GM18870 (cell line): ENCODE results near the gene HCFC2.

ENCODE experiments used
- ATAC-seq: cut with Tn5 transposase; IDR thresholded peaks from one replicate; pipeline ENCODE4 v1.9.1; 2021; ENCODE audit warnings: moderate library complexity; ENCODE audit not compliant: unreplicated experiment

HCFC2 gene

GRCh38 chr12:104154286-104154685 is 90.0 kb downstream of the HCFC2 start:
- no peak for ATAC-seq

GRCh38 chr12:104154806-104155205 is 90.5 kb downstream of the HCFC2 start:
- ATAC-seq: no peak
